HCT116 (cell line): ENCODE results near the gene ASB1. TPM values are rescaled to one million over a fixed set of nuclear protein-coding genes. Genes with fewer than 3 reads are reported as not detected.

ENCODE experiments used
- ATAC-seq: fragments of 200-7000 bp; cut with Tn5 transposase; 2 replicates; pipeline ENCODE4 v1.9.1; 2020; ENCODE audit warnings: mild to moderate bottlenecking, moderate library complexity
- BruUV-seq: library from RNA; stranded (reverse); fragments of 400-500 nt; replicated peaks from 2 replicates; lab custom pipeline; 2021; lab: Mats Ljungman, UMichigan
- CTCF ChIA-PET: fragments of 300-600 bp; sonication (Branson Sonifier 250); formaldehyde crosslinking; loops from one replicate; lab custom pipeline; 2021; ENCODE audit warnings: antibody characterized with exemption; lab: Charles Lee
- POLR2A ChIA-PET: fragments of 300-600, 350-600 bp; sonication (Branson Sonifier 250); formaldehyde crosslinking; loops from one replicate; lab custom pipeline; 2021; ENCODE audit warnings: antibody characterized with exemption; lab: Charles Lee
- RAD21 ChIA-PET, 2 experiments: fragments of 300-600 bp; sonication (Branson Sonifier 250); formaldehyde crosslinking; loops; one replicate each; lab custom pipeline; 2023; ENCODE audit warnings: low total read pairs in 2 of 2; ENCODE audit not compliant: uncharacterized antibody in 2 of 2, unreplicated experiment in 2 of 2, low non-redundant PET in 1 of 2; lab: Charles Lee
- DNase-seq: peaks from one replicate; pipeline ENCODE4 v3.0.0-alpha.2; 2010; ENCODE audit warnings: low read depth, low spot score
- H2AFZ ChIP-seq: fragments of 200-600 bp; shearing (Covaris generic), sonication (generic); 2 replicates; pipeline ENCODE4 v1.6.1; 2017; ENCODE audit warnings: low read depth, mixed run types, mixed read lengths, antibody characterized with exemption, low read length; ENCODE audit not compliant: poor library complexity, severe bottlenecking
- H3K27ac ChIP-seq: 2 replicates; pipeline ENCODE4 v1.5.1; 2012; ENCODE audit warnings: low read depth, low read length
- H3K27me3 ChIP-seq: fragments of 200-600 bp; sonication (generic); 2 replicates; pipeline ENCODE4 v1.6.1; 2016; ENCODE audit warnings: mixed run types, low read length, mixed read lengths; ENCODE audit not compliant: insufficient read depth
- H3K36me3 ChIP-seq, 2 experiments: fragments of 200-500 bp in 1 of 2; fragments of 200-600 bp in 1 of 2; sonication (Bioruptor generic) in 1 of 2; sonication (generic) in 1 of 2; 2 replicates each; pipeline versions ENCODE4 v1.5.1 to v1.6.1; 2014 to 2016; ENCODE audit warnings: low read length in 2 of 2, inconsistent platforms in 1 of 2, mixed read lengths in 1 of 2, mixed run types in 1 of 2; ENCODE audit not compliant: insufficient read depth in 2 of 2, control insufficient read depth in 1 of 2
- H3K4me1 ChIP-seq, 2 experiments: fragments of 200-600 bp in 1 of 2; sonication (generic) in 1 of 2; 2 replicates each; pipeline versions ENCODE4 v1.5.1 to v1.6.1; 2012 to 2017; ENCODE audit warnings: low read length in 2 of 2, inconsistent platforms in 1 of 2, mild to moderate bottlenecking in 1 of 2, mixed read lengths in 1 of 2, mixed run types in 1 of 2, moderate library complexity in 1 of 2; ENCODE audit not compliant: insufficient read depth in 2 of 2, control insufficient read depth in 1 of 2
- H3K4me2 ChIP-seq: fragments of 200-600 bp; sonication (generic); 2 replicates; pipeline ENCODE4 v1.6.1; 2017; ENCODE audit warnings: mixed run types, low read length, mixed read lengths
- H3K4me3 ChIP-seq, 2 experiments: fragments of 200-600 bp in 1 of 2; sonication (generic) in 1 of 2; replicated peaks in 1 of 2; 2 replicates each; pipeline ENCODE4 v1.5.1; 2011 to 2016; ENCODE audit warnings: low read length in 2 of 2, control low read depth in 1 of 2, low read depth in 1 of 2, mild to moderate bottlenecking in 1 of 2, mixed read lengths in 1 of 2, mixed run types in 1 of 2
- H3K79me2 ChIP-seq: fragments of 200-600 bp; sonication (generic); 2 replicates; pipeline ENCODE4 v1.6.1; 2017; ENCODE audit warnings: mild to moderate bottlenecking, mixed run types, low read length, moderate library complexity, mixed read lengths; ENCODE audit not compliant: insufficient read depth
- H3K9ac ChIP-seq: fragments of 200-600 bp; sonication (generic); 2 replicates; pipeline ENCODE4 v1.6.1; 2016; ENCODE audit warnings: low read length, mixed read lengths
- H3K9me2 ChIP-seq: fragments of 200-600 bp; sonication (generic), shearing (Covaris generic); 2 replicates; pipeline ENCODE4 v1.6.1; 2017; ENCODE audit warnings: mixed run types, mild to moderate bottlenecking, moderate library complexity; ENCODE audit not compliant: insufficient read depth
- H3K9me3 ChIP-seq, 2 experiments: fragments of 200-500 bp in 1 of 2; fragments of 200-600 bp in 1 of 2; sonication (Bioruptor generic) in 1 of 2; sonication (generic) in 1 of 2; 2 replicates each; pipeline ENCODE4 v1.6.1; 2014 to 2017; ENCODE audit warnings: low read length in 2 of 2, mixed read lengths in 2 of 2, inconsistent platforms in 1 of 2, low read depth in 1 of 2, mild to moderate bottlenecking in 1 of 2, mixed run types in 1 of 2, moderate library complexity in 1 of 2; ENCODE audit not compliant: control insufficient read depth in 1 of 2, insufficient read depth in 1 of 2
- H4K20me1 ChIP-seq: fragments of 200-600 bp; sonication (generic), shearing (Covaris generic); 2 replicates; pipeline ENCODE4 v1.6.1; 2017; ENCODE audit warnings: mixed run types, mild to moderate bottlenecking, moderate library complexity; ENCODE audit not compliant: insufficient read depth
- CEBPB ChIP-seq: IDR thresholded peaks from 2 replicates; pipeline ENCODE4 v1.6.1; 2012; ENCODE audit warnings: low read depth
- EGR1 ChIP-seq: IDR thresholded peaks from 2 replicates; pipeline ENCODE4 v1.6.1; 2012; ENCODE audit warnings: low read depth
- ELF1 ChIP-seq: IDR thresholded peaks from 2 replicates; pipeline ENCODE4 v1.6.1; 2012; ENCODE audit warnings: low read depth, borderline replicate concordance
- EZH2 ChIP-seq: fragments of 200-600 bp; sonication (generic); IDR thresholded peaks from 2 replicates; pipeline ENCODE4 v1.6.1; 2017; ENCODE audit warnings: antibody characterized with exemption, mixed run types
- FOSL1 ChIP-seq: IDR thresholded peaks from 2 replicates; pipeline ENCODE4 v1.6.1; 2012; ENCODE audit warnings: low read depth
- POLR2A ChIP-seq: IDR thresholded peaks from 2 replicates; pipeline ENCODE4 v1.7.0; 2011; ENCODE audit warnings: borderline replicate concordance; ENCODE audit not compliant: insufficient read depth, insufficient read length; ENCODE audit errors: extremely low read depth
- POLR2AphosphoS5 ChIP-seq: IDR thresholded peaks from 2 replicates; pipeline ENCODE4 v1.6.1; 2011; ENCODE audit warnings: mild to moderate bottlenecking, low read depth, low read length, moderate library complexity
- RAD21 ChIP-seq: IDR thresholded peaks from 2 replicates; pipeline ENCODE4 v1.6.1; 2012; ENCODE audit warnings: low read depth, mild to moderate bottlenecking
- SRF ChIP-seq: IDR thresholded peaks from 2 replicates; pipeline ENCODE4 v1.6.1; 2012; ENCODE audit warnings: low read depth
- TCF7L2 ChIP-seq: IDR thresholded peaks from 2 replicates; pipeline ENCODE4 v1.7.0; 2011; ENCODE audit warnings: borderline replicate concordance, inconsistent platforms; ENCODE audit not compliant: insufficient read depth, insufficient read length; ENCODE audit errors: extremely low read depth
- YY1 ChIP-seq: IDR thresholded peaks from 2 replicates; pipeline ENCODE4 v1.6.1; 2011; ENCODE audit warnings: low read length, low read depth, moderate library complexity, mild to moderate bottlenecking; ENCODE audit not compliant: insufficient replicate concordance; ENCODE audit errors: extremely low read depth
- ZNF274 ChIP-seq: fragments of 200-500 bp; sonication (Bioruptor generic); IDR thresholded peaks from 2 replicates; pipeline ENCODE4 v1.6.1; 2014; ENCODE audit warnings: mild to moderate bottlenecking, low read depth, low read length, inconsistent platforms
- intact Hi-C: fragments of 100-400 bp; cut with micrococcal nuclease; formaldehyde crosslinking; loops from 2 replicates; pipeline ENCODE4 v1.10.0; 2022
- total RNA-seq: library from RNA; stranded (reverse); gene quantifications from one replicate; pipeline ENCODE4 v1.2.1, GENCODE V29; 2021; ENCODE audit not compliant: unreplicated experiment

The ASB1 gene
- total RNA-seq, 1 experiment from 2014 or later = 43.1 TPM

- Histone ChIP-seq H3K27ac (no peak overlapping the region), H3K27me3 (no peaks in the 10 kb centered on the region), H4K20me1 (no peaks in the 10 kb centered on the region), H3K79me2 (no peaks in the 10 kb centered on the region), H3K4me1 (no peaks in the 10 kb centered on the region), H3K4me3 (no peak overlapping the region), H3K4me2 (no peak overlapping the region), H3K9me2 (no peaks in the 10 kb centered on the region), H3K9ac (no peak overlapping the region), H3K36me3 (no peaks in the 10 kb centered on the region), H3K9me3 (no peaks in the 10 kb centered on the region), H2AFZ (no peak overlapping the region)
- DNase-seq = no peak
- POLR2A ChIA-PET = no interaction called here
- CTCF ChIA-PET = no interaction called here
- intact Hi-C loops = no loop called here
- RAD21 ChIA-PET = no interaction called here
- TF ChIP-seq ELF1 (no peak), SRF (no peak), POLR2A (no peak), EGR1 (no peak), CEBPB (no peak)
- no peak for ATAC-seq
- no TSS peak for BruUV-seq
Observed at GRCh38 chr2:238498188-238498587, 71.5 kb downstream of the ASB1 start.

- TF ChIP-seq POLR2AphosphoS5 (no peak), ELF1 (no peak), EZH2 (no peak), CEBPB (no peak), POLR2A (no peak), YY1 (no peak), RAD21 (no peak), ZNF274 (no peak), FOSL1 (no peak), SRF (no peak), TCF7L2 (no peak)
- Histone ChIP-seq H3K9ac (no peak overlapping the region), H3K27ac (no peak overlapping the region), H3K36me3 (no peaks in the 10 kb centered on the region), H3K79me2 (no peaks in the 10 kb centered on the region), H2AFZ (no peak overlapping the region), H3K9me2 (no peaks in the 10 kb centered on the region), H3K27me3 (no peaks in the 10 kb centered on the region), H3K4me1 (no peaks in the 10 kb centered on the region), H3K4me2 (no peak overlapping the region), H3K9me3 (no peaks in the 10 kb centered on the region), H4K20me1 (no peaks in the 10 kb centered on the region), H3K4me3 (no peak overlapping the region)
- intact Hi-C loops = no loop called here
- BruUV-seq = no TSS peak
- DNase-seq = no peak
- ChIA-PET POLR2A (no interaction called here), RAD21 (no interaction called here), CTCF (no interaction called here)
- no peak for ATAC-seq
Observed at GRCh38 chr2:238498691-238499295, 72.1 kb downstream of the ASB1 start.
